HG03139 (cell line): Measurements from ENCODE around the gene LIN28B.
"Not testable (repeated sequence)": the region's sequence is repeated elsewhere in the genome, so short reads cannot be mapped to it uniquely, and the experiment has no call there.

ENCODE experiments used
- ATAC-seq: cut with Tn5 transposase; IDR thresholded peaks from one replicate; pipeline ENCODE4 v1.9.1; 2021; ENCODE audit not compliant: unreplicated experiment

LIN28B gene

DNA sequence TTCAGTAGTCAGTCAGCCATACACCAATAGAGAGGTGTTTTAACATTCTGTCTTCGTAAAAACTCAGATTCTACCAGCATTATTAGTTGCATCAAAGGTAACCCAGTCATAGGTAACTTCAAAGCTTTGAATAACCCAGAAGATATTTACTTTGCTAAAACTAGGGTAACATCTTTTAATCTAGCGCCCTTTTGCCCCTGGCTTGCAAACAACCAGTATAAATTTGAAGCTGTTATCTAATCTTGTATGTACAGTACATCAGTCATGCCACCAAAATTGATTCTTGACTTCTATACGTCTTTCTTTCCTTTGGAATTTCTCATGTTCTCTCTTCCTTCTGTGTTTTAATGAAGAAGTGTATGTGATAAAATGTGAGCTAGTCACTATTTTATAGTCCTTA, 109.3 kb downstream of the LIN28B start:
- ATAC-seq = no peak

DNA sequence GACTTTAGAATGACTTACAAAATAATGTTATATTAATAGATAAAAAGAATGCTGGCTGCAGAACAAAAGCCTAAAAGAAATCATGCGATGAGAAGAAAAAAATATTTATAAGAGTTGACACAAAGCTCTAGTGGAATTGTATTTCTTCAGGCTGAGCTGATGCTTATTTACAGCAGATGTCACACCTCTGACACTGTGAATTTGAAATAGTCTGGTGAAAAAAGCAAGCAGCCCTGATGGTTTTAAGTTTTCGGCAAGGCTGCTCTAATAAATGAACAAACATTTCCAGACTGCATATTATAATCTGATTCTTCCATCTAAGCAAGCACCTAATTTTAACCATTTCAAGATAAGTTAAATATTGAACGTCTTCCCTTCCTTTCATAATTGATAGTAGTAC, 109.9 kb downstream of the LIN28B start:
- no peak for ATAC-seq

DNA sequence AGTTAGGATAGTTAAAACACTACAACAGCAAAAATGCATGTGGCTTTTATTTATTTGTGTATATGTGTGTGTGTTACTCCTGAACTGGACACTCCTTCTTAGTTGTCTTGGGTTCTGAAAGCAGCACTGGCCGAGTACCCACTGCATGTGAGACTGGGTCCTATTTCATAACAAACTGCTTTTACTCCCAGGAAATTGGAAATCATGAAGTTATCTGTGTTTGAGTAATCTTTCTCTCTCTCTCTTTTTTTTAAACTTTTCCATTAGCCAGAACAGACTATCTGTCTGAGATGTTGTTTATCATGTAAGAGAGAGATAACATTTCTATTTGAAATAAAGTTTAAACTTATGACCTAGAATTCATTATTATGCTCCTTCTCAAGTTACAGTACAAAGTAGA, 110.4 kb downstream of the LIN28B start:
- no peak for ATAC-seq

DNA sequence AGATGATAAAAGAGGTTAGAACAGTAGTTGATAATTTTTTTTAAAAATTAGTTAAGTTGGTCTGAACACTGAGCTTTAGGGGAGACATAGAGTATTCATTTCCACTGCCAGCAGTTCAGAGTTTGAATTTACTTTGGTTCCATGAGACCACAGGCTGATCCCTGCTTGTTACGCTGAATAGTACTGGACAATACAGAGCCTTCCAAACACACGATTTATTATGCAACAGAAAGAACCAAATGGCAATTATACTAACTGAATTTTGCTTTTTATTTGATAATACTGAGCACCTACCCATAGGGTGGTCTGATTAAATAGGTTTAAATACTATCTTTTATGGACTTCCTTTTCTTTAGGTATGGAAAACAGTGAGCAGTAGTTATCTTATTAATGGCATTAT, 111.5 kb downstream of the LIN28B start:
- ATAC-seq = no peak

DNA sequence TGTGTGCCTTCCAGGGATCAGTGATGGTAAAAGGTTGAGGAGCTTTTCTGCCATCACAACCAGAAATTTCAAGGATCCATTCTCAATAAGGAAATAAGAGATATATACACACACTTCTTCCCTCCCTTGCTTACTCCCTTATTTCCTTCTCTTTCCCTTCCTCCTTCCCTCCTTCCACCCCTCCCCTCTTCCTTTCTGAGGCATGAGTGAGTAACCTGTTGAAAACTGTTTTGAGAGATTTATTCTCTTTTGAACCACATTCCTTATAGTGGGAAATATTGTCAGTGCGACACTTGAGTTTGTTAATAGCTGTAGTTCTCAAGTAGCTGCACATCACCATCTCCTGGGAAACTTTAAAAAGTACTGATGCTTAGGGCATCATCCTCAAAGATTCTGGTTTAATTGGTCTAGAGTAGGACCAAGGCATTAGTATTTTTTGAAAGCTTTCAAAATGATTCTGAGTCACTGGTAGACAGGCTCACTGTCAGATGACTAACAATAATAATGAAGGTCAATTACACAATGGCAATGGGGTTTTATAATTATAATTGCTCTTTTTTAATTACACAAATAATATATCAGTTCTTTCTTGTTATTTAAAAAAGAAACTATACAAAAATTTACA, 113.0 kb downstream of the LIN28B start:
- no peak for ATAC-seq

DNA sequence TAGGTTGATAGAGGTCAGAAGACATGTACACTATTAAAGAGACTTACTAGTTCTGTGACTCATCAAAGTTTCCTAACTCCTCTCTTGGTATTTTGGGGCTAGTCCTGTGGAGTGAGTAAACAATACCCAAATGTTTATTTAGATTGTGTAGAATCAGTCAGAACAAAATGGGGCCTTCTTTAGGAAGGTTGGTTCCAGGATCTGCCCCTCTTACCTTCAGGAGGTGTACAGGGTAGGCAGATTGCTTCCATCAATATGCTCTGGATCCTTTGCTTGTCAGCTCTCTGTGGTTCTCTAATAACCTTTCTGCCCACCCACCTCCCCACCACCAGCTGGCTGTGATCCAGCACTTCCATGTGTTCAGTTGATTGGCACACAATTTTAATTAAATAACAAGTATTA, 115.9 kb downstream of the LIN28B start:
- ATAC-seq = no peak

DNA sequence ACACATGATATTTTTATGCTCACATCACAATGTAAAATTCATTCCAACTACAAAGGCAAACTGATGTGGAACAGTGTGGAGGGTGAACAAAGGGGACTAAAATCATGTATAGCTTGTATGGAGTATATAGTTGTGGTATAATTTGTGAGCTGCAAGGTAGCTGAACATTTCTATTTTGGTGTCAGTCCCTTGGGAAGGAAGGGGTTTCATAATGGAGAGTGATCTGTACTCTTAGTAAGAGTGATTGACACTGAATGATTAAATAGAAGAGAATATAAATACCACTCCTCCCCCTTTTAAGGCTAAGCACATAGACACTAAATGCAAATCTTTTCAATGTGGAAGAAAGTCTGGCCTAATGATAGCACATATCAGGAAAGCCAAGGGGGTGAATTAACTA, 118.3 kb downstream of the LIN28B start:
- ATAC-seq = no peak

DNA sequence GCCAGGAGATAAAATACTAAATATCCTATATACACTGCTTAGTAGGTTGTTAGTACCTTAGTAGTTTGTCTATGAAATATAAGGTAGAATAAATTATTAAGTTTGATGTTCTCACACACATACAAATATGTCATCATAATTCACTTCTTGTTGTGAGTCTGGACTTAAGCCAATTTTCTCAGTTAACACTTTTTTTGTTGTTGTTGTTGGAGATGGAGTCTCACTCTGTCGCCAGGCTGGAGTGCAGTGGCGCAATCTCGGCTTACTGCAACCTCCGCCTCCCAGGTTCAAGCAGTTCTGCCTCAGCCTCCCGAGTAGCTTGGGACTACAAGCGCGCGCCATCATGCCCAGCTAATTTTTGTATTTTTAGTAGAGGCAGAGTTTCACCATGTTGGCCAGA, 119.5 kb downstream of the LIN28B start:
- ATAC-seq = not testable (repeated sequence)

DNA sequence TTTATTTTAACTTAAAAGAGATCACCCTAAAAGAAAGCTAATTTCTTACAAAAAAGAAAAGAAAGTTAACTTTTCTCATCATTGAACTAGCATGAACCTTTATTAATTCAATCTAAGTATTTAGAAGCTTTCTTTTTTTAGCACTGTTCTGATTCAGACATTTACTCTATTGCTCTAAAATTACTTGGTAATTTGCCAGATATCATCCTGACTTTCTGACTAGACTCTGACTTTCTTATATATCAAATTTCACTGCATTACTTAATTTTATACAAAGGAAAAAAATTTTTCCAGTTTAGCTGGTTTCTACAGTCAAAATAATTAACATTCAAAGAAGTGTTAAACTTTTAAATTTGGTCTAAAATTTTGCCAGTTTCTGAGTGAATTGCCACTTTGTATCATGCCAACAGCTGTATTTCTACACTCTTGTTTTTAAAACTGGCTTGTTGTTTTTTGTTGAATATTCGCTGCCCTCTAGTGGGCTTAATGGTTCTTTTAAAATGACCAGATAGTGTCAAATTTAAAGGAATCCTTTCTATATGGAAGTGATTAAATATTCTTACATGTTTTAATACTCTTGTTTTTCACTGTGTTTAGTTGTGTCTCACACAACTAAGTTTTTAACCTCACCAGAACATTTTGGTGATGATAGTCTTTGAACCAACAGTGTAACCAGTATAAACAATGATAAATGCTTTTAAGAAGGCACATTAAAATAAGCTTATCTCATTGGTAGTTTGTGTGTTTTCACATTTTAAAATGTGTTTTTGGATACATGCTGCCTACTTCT, 120.9 kb downstream of the LIN28B start:
- ATAC-seq = no peak

DNA sequence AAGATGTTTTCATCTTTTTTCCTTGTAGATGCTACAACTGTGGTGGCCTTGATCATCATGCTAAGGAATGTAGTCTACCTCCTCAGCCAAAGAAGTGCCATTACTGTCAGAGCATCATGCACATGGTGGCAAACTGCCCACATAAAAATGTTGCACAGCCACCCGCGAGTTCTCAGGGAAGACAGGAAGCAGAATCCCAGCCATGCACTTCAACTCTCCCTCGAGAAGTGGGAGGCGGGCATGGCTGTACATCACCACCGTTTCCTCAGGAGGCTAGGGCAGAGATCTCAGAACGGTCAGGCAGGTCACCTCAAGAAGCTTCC, 121.4 kb downstream of the LIN28B start:
- ATAC-seq = no peak

DNA sequence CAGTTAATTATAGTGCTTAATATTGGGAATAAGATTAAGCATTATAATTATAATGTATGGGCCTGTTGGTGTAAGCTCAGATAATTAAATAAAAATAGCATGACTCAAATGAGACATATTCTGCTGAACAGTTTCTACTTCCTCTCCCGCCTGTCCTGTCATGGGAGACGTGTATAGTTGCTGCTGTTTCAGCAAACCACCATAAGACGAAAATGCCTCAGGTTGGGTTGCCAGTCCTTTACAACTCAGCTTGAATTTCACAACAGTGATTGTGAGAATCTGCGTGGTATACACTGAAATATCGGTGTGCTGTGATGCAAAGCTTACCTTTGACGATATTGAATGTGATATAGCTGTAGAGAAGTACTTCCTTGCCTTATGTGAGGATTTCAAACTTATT, 123.4 kb downstream of the LIN28B start:
- ATAC-seq = no peak

DNA sequence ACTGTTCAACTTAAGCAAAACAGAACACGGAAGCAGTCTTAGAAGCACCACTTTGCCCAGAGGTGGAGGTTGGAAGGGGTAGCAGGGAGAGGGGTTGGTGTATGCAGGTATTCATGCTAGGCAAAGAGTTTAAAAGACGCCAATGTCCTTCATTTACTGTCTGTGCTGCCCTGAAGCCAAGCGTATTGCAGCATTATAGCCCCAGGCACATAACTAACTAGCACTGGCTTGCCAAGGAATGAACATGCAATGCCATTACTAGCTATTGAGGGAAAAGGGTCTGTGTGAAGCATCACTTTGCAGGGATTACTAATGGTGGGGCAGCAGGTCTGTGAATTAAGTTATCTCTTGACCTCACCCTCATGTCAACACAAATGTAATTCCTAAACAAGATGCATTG, 124.8 kb downstream of the LIN28B start:
- not testable (repeated sequence) for ATAC-seq

DNA sequence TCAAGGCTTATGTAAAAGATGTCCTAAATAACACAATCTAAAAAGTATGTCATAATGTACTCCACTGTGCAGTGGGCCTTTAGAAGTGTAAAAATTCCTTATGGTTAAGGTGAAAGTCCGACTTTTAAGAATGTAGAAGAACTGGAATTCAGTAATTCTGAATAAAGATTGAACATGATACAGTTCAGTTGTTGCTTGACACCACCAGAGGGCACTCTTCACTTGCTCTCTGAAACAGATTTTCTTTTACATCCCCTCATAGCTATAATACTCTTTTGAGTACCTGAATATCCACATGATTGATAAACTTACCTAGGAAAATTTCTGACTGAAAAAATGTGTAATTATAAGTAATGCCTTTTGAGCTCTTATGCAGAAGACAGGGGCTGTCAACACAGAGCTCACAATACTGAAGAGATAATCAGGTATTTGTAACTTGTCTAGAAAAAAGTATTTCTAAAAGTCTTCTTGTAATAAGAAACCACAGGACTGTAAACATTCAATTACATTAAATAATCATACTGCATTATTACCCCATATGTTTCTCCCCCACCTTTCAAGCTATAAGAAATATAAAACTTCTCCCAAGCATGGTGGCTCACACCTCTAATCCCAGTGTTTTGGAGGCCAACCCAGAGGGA, 130.8 kb downstream of the LIN28B start:
- no peak for ATAC-seq

DNA sequence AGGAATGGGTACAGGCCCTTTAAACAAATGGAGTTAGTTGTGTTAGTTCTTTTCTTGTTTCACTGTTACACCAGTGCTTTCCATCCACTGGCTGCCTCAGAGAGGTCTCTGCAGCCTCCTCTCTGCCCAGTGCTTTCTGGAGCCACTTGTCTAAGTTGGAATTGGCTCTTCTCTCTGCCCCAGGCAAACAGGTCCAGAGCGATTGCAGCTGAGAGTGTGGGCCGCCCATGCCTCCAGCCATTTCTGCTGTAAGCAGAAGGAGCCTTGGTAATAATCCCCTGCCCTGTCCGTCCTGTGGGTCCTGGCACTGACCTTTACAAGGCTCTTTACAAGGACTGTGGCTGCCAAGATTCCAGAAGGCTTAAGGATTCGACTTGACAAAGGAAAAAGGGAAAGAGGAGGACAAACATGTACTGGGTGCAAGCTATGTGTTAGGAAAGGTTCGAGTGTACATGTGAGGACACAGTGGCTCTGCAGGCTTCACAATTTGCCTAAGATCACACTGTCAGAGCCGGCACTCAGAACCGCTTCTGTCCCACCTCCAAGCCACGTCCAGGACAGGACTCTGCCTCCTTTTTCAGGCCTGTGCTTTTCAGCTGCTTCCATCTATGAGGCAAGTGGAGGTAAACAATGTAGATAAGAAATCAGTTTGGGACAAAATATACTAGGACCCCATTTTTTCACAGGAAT, 134.4 kb downstream of the LIN28B start:
- ATAC-seq = no peak

DNA sequence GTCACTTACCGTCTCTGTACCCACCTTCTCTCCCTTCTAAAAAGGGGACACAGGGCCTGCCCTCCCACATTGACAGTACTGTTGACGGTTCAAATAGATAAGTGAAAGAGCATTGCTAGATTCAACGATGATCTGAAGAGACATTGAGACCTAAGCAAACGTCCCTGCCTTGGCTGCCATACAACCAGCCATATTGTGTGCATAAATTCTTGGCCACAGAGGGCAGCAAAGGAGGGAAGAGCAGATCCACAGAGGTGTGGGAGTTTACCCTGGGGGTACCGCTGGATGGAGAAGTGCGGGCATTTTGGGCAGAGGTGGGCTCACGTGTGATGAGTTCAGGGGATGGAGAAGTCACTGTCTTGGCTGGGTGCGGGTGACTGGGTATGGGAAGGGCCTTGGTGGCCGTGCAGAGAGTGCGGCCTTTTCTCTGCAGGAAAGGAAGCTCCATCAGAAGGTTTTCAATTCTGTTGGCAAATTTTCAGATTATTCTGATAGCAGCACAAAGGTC, 137.3 kb downstream of the LIN28B start:
- ATAC-seq = no peak

DNA sequence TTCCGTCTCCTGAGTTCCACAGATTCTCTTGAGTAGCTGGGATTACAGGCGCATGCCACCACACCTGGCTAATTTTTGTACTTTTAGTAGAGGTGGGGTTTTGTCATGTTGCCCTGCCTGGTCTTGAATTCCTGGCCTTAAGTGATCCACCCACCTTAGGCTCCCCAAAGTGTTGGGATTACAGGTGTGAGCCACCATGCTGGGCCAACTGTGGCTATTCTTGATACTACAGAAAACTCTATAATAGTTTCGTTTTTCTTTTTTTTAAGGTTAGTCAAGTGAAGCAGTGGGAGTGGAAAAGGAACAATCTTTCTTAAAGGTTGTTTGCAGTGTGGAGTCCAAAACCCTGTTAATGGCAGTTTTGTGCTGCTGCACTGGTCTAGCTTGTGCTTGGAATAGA, 138.2 kb downstream of the LIN28B start:
- ATAC-seq = no peak

DNA sequence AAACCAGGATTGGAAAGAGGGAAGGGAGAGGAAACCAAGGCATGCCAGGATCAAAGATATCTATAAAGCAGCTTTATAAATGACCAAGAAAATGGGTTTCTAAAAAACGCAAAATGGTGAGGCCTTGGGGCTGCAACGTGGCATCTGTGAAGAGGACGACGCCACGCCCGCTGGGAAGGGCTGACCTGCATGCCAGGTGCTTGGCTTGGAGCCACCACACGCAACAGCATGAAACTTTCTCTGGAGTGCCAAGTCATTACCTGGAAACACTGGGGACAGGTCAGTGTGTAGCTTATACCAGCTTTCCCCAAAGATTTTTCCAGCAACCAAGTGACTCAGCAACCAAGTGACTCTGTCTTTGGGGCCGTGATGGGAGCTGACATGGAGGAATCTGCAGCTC, 140.4 kb downstream of the LIN28B start:
- no peak for ATAC-seq

DNA sequence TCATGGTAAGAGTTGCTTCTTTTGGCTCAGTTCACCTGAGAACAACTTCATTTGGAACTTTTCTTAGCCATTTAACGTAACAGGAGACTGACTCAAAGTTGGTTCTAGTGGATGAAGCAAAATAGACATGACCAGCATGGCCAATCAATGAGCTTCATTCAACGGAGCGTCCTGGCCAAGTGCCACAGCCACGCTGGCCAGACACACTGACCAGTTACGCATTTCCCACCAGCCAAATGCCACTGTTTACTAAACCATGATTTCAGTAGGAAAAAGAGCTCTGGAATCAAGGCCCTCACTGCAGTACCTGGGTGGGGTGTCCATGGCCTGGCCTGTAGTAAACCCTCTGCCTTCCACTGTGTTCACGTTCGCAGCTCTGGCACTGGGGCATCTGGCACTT, 142.5 kb downstream of the LIN28B start:
- ATAC-seq = no peak

DNA sequence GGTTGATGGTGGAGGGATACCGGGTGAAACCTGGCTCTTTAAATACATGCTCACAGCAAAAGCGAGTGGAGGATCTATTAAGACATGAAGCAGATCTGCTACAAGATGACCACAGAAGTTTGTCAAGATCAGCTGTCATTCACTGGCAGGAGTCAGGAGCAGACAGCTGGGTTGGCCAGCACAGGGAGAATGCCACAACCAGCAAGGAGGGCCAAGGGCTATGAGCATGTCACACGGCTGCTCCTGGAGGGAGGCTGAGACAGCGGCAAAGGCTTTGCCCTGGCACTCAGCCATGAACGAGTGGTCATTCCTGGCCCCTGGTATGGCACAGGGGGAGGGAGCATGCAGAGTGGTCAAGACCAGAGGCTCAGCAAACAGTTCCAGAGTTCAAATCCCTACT, 145.3 kb downstream of the LIN28B start:
- ATAC-seq = no peak

DNA sequence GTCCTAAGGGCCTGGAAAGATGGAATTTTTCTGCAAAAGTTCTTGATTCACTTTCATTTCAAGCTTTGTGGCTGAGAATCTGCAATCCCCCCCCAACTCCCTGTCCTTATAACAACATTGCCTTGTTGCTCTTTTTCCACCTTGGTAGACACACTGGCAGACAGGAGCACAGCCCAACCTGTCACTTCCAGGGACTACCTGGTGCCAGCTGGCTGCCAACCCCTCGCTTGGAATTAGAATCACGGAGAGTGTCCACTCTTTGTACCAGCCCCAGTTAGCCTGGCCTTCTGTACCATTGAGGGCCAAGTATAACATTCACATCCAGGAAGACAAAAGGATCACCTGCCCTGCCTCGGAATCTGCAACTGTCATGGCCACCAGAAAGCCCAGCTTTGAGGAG, 148.2 kb downstream of the LIN28B start:
- ATAC-seq = no peak

DNA sequence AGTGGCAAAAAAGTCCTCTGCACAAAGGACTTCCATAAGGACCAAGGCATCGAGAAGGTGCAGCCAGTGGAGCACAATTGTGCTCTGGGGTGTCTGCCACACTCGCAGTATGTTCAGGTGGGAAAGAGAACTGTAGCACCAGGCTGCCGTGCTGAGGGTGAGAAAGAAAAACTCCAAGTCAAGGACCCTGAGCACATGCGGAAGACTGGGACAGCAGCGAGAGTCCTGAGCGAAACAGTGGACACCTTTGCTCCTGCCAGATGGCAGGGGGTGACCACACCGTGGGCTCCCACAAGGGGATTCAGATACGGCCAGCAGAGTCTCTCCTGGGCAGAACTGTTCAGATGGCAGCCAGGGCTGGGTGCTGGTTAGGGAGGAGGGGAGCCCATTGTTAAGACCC, 149.4 kb downstream of the LIN28B start:
- ATAC-seq = no peak

DNA sequence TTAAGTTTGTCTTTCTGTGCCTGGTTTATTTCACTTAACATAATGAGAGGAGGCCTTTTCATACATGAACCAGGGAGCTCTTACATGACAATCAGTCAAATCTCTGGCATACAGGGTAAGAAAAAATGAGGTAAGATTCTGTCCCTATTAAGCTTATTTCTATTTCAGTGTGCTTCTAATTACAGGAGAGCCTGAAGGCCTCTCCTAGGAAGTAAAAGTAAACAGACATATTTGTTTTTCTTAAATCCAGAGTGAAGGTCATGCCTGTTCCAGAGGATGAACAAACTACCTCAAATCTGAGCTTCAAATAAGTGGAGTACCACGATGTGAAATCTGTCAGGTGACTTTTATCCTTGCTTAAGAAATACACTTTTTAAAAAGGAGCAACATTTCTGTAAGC, 150.3 kb downstream of the LIN28B start:
- ATAC-seq = no peak
